ENCODE data around the gene NPM3. TPM values are rescaled to one million over a fixed set of nuclear protein-coding genes. Genes with fewer than 3 reads are reported as not detected.
"Not testable (repeated sequence)": the region's sequence is repeated elsewhere in the genome, so short reads cannot be mapped to it uniquely, and the experiment has no call there.

Gene NPM3
- total RNA-seq, 2 experiments from 2014 or later: 29.2 to 30.5 TPM

DNA sequence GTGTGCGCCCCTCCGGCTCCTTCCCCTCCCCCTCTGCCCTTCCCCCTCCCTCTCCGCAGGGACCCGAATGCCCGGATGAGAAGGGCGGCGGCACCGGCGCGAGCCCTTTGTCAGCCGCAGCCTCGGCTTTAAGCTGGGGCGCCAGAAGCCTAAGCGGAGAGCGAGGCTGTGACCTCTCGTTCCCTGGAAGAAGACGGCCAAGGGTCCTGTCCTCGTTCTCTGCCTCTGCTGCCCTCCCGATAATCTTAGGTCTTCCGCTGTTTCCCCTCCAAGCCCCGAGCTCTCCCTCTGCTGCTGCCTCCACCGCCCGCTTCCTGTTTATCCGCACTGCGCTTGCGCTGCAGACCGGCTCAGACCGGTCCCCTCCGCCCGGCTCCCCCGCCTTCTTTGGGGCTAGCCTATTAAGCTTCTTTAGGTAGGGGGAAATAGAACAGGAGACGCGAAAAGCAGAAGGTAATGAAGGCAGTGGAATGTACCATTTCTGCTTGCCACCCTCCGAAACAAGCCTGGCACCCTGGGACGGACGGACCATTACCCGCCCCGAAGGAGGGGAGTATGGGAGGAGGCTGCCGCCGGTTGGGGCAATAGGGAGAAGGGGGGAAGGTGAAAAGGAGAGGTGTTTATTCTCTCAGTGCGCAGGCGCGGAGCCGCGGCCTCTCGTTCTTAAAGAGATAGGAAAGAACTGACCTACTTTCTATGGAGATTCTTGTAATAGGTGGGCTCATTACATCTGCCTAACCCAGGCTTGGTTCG lies 35.0 kb upstream of the NPM3 start, which contains the start of gene OGA:
Gene OGA, minus strand, starts transcription at position 326 of the 753 bp plus-strand sequence. CDS start 422 bp downstream, outside the sequence.
- Mint-ChIP-seq H3K27me3 (no peaks in the 10 kb centered on the region), H3K27ac (peak within 1 kb of the TSS; percentile 99)
- peak; percentile 92 for ATAC-seq (ENCODE audit: low read depth)

DNA sequence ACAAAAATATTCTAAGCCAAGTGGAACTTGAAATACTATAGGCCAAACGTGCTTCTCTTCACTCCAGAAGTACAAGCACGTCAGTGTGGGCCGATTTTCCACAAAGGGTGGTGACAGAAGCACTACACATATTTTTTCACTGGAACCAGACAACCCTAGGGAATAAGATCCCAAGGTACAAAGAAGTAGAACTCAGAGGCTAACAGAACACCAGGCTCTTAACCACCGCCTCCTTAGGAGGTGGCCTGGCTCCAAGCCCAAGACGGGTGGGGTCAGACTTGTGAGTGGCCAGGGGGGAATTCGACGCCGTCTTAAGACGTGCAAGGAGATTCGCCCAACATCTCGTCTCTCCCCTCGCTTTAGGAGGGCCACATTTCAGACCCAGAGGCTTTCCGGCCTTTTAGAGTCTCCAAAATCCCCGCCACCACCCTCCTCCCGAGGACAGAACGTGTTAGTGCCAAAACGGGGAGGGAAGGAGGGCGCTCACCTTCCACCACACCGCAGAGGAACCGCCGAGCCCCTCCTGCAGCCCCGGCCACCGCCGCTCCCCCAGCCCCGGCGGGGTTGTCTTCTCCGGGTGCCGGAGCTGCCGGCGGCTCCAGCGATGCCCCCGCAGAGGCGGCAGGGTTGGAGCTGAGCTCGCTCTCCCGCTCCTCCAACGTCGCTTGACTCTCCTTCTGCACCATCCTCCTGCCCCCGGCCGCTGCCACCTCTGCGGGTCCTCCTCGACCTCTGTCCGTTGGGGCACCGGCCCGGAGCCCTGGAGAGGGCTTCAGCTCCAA lies 34.3 kb upstream of the NPM3 start:
- ATAC-seq (ENCODE audit: low read depth): peak; percentile 10
- Mint-ChIP-seq H3K36me3 (peaks cover 28% of the 10 kb centered on the region), H3K27me3 (no peaks in the 10 kb centered on the region), H3K27ac (peak overlapping the region; percentile 99), H3K9me3 (no peaks in the 10 kb centered on the region), H3K4me3 (peak overlapping the region; percentile 96), H3K4me1 (peaks cover 40% of the 10 kb centered on the region)
- DNase-seq: no peak
- POLR2A ChIA-PET: interaction anchor here (0.6 to 4.7 kb wide), 22 partner anchors 9 to 576 kb away, joined by 3 to 69 read pairs (median 5); partner anchors contain the start of genes ARMH3, KCNIP2, NOLC1 and NPM3

More for the DNA sequence above, 35.0 kb upstream of the NPM3 start, which contains the start of gene OGA:
- peaks cover 35% of the 10 kb centered on the region for H3K4me1 Mint-ChIP-seq
- peak; percentile 95 for DNase-seq
- no peaks in the 10 kb centered on the region for H3K9me3 Mint-ChIP-seq
- POLR2A ChIA-PET: interaction anchor here (0.6 to 4.7 kb wide), 21 partner anchors 10 to 576 kb away, joined by 3 to 69 read pairs (median 5); partner anchors contain the start of genes ARMH3, KCNIP2, NOLC1 and NPM3
- H3K36me3 Mint-ChIP-seq: peaks cover 24% of the 10 kb centered on the region
- peak within 1 kb of the TSS; percentile 96 for H3K4me3 Mint-ChIP-seq

DNA sequence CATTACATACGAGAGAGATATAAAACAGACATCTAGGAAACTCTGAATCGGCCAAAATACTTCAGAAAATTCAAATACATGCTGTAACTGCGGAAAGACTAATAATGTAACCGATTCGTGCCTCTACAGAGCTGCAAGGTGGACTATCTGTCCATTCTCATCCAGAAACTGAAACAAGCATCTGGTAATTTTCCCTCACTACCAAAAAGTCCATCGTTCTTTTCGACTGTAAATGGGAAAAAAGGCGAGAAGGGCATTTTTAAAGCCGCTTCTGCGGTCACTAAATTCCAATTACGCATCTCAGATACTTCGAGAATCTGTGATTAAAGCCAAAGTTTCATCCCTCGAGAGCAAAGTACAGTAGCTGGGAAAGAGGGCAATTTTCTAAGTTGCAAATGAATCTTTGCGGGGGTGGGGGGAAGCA lies 33.7 kb upstream of the NPM3 start:
- Mint-ChIP-seq H3K27me3 (no peaks in the 10 kb centered on the region), H3K27ac (peak overlapping the region; percentile 99), H3K9me3 (no peaks in the 10 kb centered on the region), H3K4me3 (peak overlapping the region; percentile 96), H3K4me1 (peaks cover 38% of the 10 kb centered on the region), H3K36me3 (peaks cover 27% of the 10 kb centered on the region)
- POLR2A ChIA-PET: interaction anchor here (0.6 to 4.7 kb wide), 5 partner anchors 12 to 30 kb away, joined by 3 to 69 read pairs (median 13); no protein-coding TSS in a partner anchor
- DNase-seq: no peak
- no peak for ATAC-seq (ENCODE audit: low read depth)

DNA sequence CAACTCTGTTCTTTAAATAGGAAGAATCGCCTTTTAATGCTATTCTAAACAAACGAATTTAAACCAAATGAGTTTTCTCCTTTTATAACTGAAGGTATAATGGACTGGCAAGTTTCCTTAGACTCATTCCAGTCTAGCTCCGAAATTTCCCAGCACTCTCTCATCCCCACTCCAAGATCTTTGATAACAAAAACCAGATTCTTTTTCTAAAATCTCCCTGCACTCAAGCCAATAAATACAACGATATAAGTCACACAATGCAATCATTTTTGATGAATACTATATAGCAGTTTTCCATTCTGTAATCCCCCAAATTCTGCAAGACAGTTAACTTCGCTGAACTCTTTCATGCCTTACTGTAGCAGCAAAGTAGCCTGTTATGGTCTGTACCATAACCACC lies 33.1 kb upstream of the NPM3 start:
- peaks cover 34% of the 10 kb centered on the region for H3K4me1 Mint-ChIP-seq
- no peaks in the 10 kb centered on the region for H3K9me3 Mint-ChIP-seq
- POLR2A ChIA-PET: interaction anchor here (0.6 to 4.7 kb wide), 5 partner anchors 13 to 1038 kb away, joined by 3 to 69 read pairs (median 6); no protein-coding TSS in a partner anchor
- H3K27ac Mint-ChIP-seq: peak overlapping the region; percentile 67
- H3K27me3 Mint-ChIP-seq: no peaks in the 10 kb centered on the region
- peaks cover 25% of the 10 kb centered on the region for H3K36me3 Mint-ChIP-seq
- DNase-seq (no peak), ATAC-seq (ENCODE audit: low read depth) (no peak)
- H3K4me3 Mint-ChIP-seq: peak overlapping the region; percentile 96

DNA sequence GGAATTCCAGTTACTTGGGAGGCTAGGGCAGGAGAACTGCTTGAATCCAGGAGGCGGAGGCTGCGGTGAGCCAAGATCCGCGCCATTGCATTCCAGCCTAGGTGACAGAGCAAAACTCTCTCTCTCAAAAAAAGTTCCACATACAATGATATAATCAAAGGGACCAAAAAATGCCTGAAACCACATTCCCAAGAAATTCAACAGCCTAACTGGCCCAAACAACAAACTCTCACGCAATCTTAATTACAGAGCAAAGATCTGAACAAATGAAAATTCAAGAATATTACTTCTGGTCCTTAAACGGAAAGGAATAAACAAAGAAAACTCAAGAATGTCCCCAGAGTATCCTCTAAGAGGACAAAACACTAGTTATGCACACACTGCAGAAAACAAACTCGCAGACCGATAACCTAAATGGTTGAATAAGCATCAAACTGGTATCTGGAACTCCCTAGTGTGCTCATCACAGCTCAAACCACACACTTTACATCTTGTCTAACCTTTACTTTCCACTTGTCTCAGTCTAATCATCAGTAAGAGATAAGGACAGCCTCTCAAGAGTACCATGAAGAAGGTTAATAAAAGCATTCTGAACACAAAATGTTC lies 31.3 kb upstream of the NPM3 start:
- H3K27ac Mint-ChIP-seq: peak overlapping the region; percentile 82
- H3K4me3 Mint-ChIP-seq: peak overlapping the region; percentile 96
- H3K9me3 Mint-ChIP-seq: no peaks in the 10 kb centered on the region
- no peaks in the 10 kb centered on the region for H3K27me3 Mint-ChIP-seq
- POLR2A ChIA-PET: interaction anchor here (0.6 to 1.5 kb wide), 4 partner anchors 21 to 257 kb away, joined by 3 to 6 read pairs (median 4); partner anchors contain the start of gene NPM3
- DNase-seq: no peak
- ATAC-seq (ENCODE audit: low read depth): no peak
- H3K4me1 Mint-ChIP-seq: peaks cover 35% of the 10 kb centered on the region
- peaks cover 30% of the 10 kb centered on the region for H3K36me3 Mint-ChIP-seq

DNA sequence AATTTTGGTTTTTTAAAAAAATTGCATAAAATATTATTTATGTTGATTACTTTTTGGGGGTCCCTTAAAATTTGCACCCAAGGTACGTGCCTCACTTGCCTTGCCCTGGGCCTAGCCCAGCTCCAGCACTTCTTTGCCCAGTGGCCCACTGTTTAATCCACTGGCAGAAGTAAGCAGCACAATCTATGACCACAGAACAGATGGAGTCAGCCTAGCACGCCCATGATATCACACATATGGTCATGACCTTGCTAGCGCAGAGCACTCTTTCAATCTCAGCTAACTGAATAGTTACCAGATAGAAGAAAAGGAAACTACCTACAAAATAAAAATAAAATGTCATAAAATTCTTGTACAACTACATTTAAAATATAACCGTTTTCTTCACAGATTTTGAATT lies 29.4 kb upstream of the NPM3 start:
- H3K4me3 Mint-ChIP-seq: no peak overlapping the region
- no peak overlapping the region for H3K27ac Mint-ChIP-seq
- peaks cover 28% of the 10 kb centered on the region for H3K4me1 Mint-ChIP-seq
- H3K36me3 Mint-ChIP-seq: peaks cover 30% of the 10 kb centered on the region
- DNase-seq: no peak
- ATAC-seq (ENCODE audit: low read depth): no peak
- no peaks in the 10 kb centered on the region for H3K9me3 Mint-ChIP-seq
- H3K27me3 Mint-ChIP-seq: no peaks in the 10 kb centered on the region
- POLR2A ChIA-PET: interaction anchor here (0.7 to 1.2 kb wide), 3 partner anchors 10 to 29 kb away, joined by 3 to 5 read pairs (median 4); partner anchors contain the start of gene NPM3

DNA sequence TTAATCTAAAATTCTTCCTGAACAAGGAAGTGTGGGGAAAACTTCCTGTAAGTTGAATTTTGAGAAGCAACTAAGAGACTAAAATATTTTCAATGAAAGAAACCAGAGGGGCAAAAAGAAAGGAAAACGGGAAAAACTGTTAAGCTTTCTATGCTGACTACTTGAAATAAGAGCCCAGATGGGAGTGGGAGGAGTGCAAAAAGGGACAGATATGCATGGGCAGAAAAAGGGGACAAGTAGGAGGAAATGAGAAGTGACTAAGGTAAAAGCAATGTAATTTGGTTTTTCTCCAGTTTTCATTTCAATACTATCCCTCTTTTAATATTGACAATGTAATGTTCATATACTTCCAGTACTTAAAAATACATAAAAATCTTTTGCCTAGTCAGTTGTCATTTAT lies 23.9 kb upstream of the NPM3 start:
- POLR2A ChIA-PET: no interaction called here
- DNase-seq (no peak), ATAC-seq (ENCODE audit: low read depth) (no peak)
- Mint-ChIP-seq H3K9me3 (no peaks in the 10 kb centered on the region), H3K4me3 (no peak overlapping the region), H3K4me1 (peaks cover 5% of the 10 kb centered on the region), H3K36me3 (peaks cover 28% of the 10 kb centered on the region), H3K27ac (no peak overlapping the region), H3K27me3 (no peaks in the 10 kb centered on the region)

DNA sequence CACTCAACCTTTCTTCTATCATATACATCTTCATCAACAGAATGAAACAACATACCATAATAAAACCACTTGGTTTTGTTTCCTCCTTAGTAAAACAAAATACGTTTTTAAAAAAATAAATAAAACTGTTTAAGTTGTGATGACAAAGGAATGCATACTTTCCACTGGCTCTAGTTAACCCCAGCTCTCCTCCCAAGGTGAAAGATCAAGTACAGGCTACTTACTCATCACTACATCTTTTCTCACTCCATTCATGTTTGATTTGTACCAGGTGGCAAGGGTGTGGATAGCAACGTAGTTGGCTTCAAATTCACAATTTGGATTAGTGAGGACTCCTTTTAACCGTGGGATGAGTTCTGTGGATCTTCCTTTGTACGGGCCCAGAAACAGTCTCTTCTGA lies 20.3 kb upstream of the NPM3 start:
- H3K36me3 Mint-ChIP-seq: peaks cover 42% of the 10 kb centered on the region
- POLR2A ChIA-PET: interaction anchor here (0.6 to 1.3 kb wide), 3 partner anchors 9 to 347 kb away, joined by 3 to 4 read pairs (median 3); partner anchors contain the start of gene OGA
- ATAC-seq (ENCODE audit: low read depth): no peak
- peaks cover 7% of the 10 kb centered on the region for H3K4me1 Mint-ChIP-seq
- DNase-seq: no peak
- H3K4me3 Mint-ChIP-seq: no peak overlapping the region
- H3K27ac Mint-ChIP-seq: no peak overlapping the region
- H3K27me3 Mint-ChIP-seq: no peaks in the 10 kb centered on the region
- no peaks in the 10 kb centered on the region for H3K9me3 Mint-ChIP-seq

DNA sequence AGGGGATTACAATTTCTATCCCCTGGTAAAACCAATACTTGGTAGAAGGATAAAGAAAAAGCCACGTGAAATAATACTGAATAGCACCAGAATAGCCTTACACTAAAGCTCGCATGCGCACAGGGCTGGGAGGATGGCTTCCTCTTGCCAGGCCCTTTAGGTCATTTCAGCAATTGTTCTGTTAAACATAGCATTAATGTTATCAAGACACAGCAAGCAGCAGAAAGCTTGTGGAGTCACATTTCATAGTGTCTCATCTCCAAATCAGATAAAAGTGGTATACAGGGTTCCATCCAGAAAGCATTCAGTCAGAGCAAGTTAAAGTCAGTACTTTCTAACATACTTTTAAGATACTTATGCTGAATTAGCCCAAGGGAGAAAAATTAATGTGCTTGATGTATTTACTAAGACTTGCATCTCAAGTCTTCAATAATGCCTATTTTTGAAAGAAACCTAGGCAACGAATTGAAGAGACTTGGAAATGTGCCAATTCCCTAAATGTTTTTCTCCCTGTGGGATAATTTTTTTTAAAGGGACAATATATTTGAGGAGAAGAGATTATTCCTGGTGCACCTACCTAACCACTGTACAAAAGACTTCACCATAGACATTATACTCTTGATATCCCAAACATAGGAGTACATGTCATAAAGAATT lies 14.3 kb upstream of the NPM3 start:
- no peak overlapping the region for H3K4me3 Mint-ChIP-seq
- no peak overlapping the region for H3K27ac Mint-ChIP-seq
- peaks cover 47% of the 10 kb centered on the region for H3K36me3 Mint-ChIP-seq
- POLR2A ChIA-PET: interaction anchor here (1.1 kb wide), 1 partner anchor 18 kb away, joined by 3 read pairs; no protein-coding TSS in a partner anchor
- no peaks in the 10 kb centered on the region for H3K9me3 Mint-ChIP-seq
- no peaks in the 10 kb centered on the region for H3K27me3 Mint-ChIP-seq
- DNase-seq (no peak), ATAC-seq (ENCODE audit: low read depth) (no peak)
- H3K4me1 Mint-ChIP-seq: peaks cover 3% of the 10 kb centered on the region

DNA sequence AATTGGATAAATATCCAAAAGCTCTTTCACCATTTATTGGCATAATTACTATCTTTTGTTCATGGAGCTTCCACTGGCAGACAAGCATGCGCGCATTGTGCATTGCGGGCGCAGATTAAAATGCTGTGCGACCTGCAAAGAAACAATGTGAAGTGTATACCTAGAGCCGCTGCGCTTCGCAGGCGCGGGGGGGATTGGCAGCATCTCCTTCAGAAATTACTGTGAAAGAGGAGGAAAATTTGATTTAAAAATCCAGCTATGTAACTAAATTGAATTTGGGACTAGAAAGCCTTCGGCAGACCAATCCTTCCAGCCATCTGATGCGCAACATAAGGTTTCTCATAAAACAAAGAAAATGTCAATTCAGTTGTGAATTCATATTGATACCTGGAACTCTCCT lies 10.3 kb upstream of the NPM3 start:
- H3K4me3 Mint-ChIP-seq: no peak overlapping the region
- no peaks in the 10 kb centered on the region for H3K9me3 Mint-ChIP-seq
- POLR2A ChIA-PET: no interaction called here
- DNase-seq (no peak), ATAC-seq (ENCODE audit: low read depth) (no peak)
- no peak overlapping the region for H3K27ac Mint-ChIP-seq
- H3K36me3 Mint-ChIP-seq: peaks cover 30% of the 10 kb centered on the region
- H3K27me3 Mint-ChIP-seq: no peaks in the 10 kb centered on the region
- no peaks in the 10 kb centered on the region for H3K4me1 Mint-ChIP-seq

DNA sequence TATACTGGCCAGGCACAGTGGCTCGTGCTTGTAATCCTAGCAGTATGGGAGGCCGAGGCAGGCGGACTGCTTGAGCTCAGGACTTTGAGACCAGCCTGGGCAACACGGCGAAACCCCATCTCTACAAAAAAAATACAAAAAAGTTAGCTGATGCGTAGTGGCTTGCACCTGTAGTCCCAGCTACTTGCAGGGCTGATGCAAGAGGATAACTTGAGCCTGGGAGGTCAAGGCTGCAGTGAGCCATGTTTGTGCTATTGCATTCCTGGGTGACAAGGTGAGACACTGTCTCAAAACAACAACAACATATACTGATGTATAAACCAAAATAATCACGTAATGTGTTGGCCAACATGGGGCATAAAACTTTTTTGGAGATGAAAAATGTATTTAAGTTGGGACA lies 6.4 kb upstream of the NPM3 start:
- no peak for ATAC-seq (ENCODE audit: low read depth)
- Mint-ChIP-seq H3K36me3 (peaks cover 22% of the 10 kb centered on the region), H3K9me3 (no peaks in the 10 kb centered on the region), H3K27me3 (no peaks in the 10 kb centered on the region), H3K4me1 (peaks cover 5% of the 10 kb centered on the region), H3K27ac (no peak overlapping the region), H3K4me3 (no peak overlapping the region)
- POLR2A ChIA-PET: interaction anchor here (0.6 to 1.6 kb wide), 3 partner anchors 9 to 181 kb away, joined by 3 to 5 read pairs (median 3); no protein-coding TSS in a partner anchor
- DNase-seq: no peak

DNA sequence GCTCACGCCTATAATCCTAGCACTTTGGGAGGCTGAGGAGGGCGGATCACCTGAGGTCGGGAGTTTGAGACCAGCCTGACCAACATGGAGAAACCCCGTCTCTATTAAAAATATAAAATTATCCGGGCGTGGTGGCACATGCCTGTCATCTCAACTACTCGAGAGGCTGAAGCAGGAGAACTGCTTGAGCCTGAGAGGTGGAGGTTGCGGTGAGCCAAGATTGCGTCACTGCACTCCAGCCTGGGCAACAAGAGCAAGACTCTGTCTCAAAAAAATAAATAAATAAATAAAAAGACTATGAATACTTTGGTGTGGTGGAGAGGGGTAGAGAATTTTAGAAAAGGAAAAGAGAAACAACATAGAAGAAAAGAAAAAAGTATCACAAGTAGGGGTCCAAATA lies 6.0 kb upstream of the NPM3 start:
- H3K9me3 Mint-ChIP-seq; DNase-seq; H3K27ac Mint-ChIP-seq; H3K4me1 Mint-ChIP-seq; H3K4me3 Mint-ChIP-seq; ATAC-seq (ENCODE audit: low read depth); H3K27me3 Mint-ChIP-seq: not testable (repeated sequence)
- peaks cover 20% of the 10 kb centered on the region for H3K36me3 Mint-ChIP-seq
- POLR2A ChIA-PET: interaction anchor here (1.6 kb wide), 1 partner anchor 25 kb away, joined by 5 read pairs; no protein-coding TSS in a partner anchor
